Testis (tissue), 3 donors: ENCODE data around the gene GNG2. TPM values are rescaled to one million over a fixed set of nuclear protein-coding genes. Genes with fewer than 3 reads are reported as not detected.

ENCODE experiments used
- DNase-seq: peaks from one replicate; pipeline ENCODE4 v3.0.0-alpha.2; 2019
- H3K27ac ChIP-seq, 2 donors: fragments of 200-600 bp; sonication (generic); one replicate each; pipeline ENCODE4 v1.5.1; 2019
- H3K27me3 ChIP-seq: fragments of 200-600 bp; sonication (generic); one replicate; pipeline ENCODE4 v1.5.1; 2019
- H3K36me3 ChIP-seq: fragments of 200-600 bp; sonication (generic); one replicate; pipeline ENCODE4 v1.5.1; 2017; ENCODE audit warnings: low read depth; ENCODE audit errors: missing control alignments
- H3K4me1 ChIP-seq: fragments of 200-600 bp; sonication (generic); one replicate; pipeline ENCODE4 v1.5.1; 2019
- H3K4me3 ChIP-seq, 2 donors: fragments of 200-600 bp; sonication (generic); one replicate each; pipeline ENCODE4 v1.5.1; 2017 to 2019
- H3K9me3 ChIP-seq: fragments of 200-600 bp; sonication (generic); one replicate; pipeline ENCODE4 v1.5.1; 2017
- POLR2A ChIP-seq: fragments of 450-650 bp; IDR thresholded peaks from one replicate; pipeline ENCODE4 v1.6.1; 2017; ENCODE audit warnings: antibody characterized with exemption, mild to moderate bottlenecking, moderate library complexity
- WGBS, 2 donors: methylation state at CpG; one replicate each; pipeline ENCODE4 v1.1.5; 2018; 5-methylcytosine and 5-hydroxymethylcytosine counted together
- intact Hi-C: fragments of 100-400 bp; cut with DNase I; formaldehyde crosslinking; loops from one replicate; pipeline ENCODE4 v1.15.1; 2023; ENCODE audit warnings: low total_unique reads
- polyA plus RNA-seq: library from polyadenylated mRNA; stranded (reverse); fragments of 350-450 nt; fragmentation: Illumina TruSeq; extraction: RNeasy Lipid Tissue Mini Kit (QIAGEN cat#74804); gene quantifications from one replicate; pipeline ENCODE4 v1.2.3, GENCODE V29; 2014; ENCODE audit warnings: low read depth, low replicate concordance; ENCODE audit not compliant: insufficient read depth
- total RNA-seq, 2 donors: library from RNA; depleted of rRNA; stranded (reverse); fragments of >200 nt; gene quantifications; one replicate each; pipeline ENCODE4 v1.2.3, GENCODE V29; 2016
- TF ChIP-seq, protein P1 (sequence below), 3 experiments: fragments of 450-650 bp in 2 of 3; fragments of 200-600 bp in 1 of 3; sonication (generic) in 1 of 3; IDR thresholded peaks; one replicate each; pipeline ENCODE4 v1.5.1; 2016 to 2019; ENCODE audit warnings: antibody characterized with exemption in 3 of 3, mild to moderate bottlenecking in 2 of 3, moderate library complexity in 1 of 3

Gene GNG2
- total and polyA plus RNA-seq, 3 donors from 2014 or later, result 248 to 312 (median 250) TPM

DNA sequence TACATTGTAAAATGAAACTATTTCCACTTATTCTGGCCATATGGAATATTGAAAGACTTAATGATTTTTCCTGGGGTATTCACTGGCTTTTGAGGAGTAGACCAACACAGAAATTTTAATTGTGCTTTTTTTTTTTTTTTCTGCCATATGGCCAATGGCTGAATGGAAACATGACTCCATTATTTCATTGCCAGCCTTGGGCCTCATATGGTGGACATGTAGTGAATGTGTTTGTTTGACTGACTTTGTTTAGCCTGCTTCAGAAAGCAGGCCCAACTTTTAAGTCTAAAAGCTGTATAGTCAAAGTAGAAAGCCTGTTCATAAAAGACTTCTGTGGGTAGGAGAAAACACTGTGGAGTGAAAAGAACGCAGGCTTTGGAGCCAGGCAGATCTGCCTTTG, 2.4 kb downstream of the GNG2 start:
- Histone ChIP-seq H3K4me3 (no peak overlapping the region), H3K4me1 (peaks cover 5% of the 10 kb centered on the region), H3K27me3 (no peaks in the 10 kb centered on the region), H3K36me3 (no peaks in the 10 kb centered on the region), H3K9me3 (no peaks in the 10 kb centered on the region), H3K27ac (peak overlapping the region; percentile 11 to 23)
- no peak for DNase-seq
- TF ChIP-seq, protein P1, sequence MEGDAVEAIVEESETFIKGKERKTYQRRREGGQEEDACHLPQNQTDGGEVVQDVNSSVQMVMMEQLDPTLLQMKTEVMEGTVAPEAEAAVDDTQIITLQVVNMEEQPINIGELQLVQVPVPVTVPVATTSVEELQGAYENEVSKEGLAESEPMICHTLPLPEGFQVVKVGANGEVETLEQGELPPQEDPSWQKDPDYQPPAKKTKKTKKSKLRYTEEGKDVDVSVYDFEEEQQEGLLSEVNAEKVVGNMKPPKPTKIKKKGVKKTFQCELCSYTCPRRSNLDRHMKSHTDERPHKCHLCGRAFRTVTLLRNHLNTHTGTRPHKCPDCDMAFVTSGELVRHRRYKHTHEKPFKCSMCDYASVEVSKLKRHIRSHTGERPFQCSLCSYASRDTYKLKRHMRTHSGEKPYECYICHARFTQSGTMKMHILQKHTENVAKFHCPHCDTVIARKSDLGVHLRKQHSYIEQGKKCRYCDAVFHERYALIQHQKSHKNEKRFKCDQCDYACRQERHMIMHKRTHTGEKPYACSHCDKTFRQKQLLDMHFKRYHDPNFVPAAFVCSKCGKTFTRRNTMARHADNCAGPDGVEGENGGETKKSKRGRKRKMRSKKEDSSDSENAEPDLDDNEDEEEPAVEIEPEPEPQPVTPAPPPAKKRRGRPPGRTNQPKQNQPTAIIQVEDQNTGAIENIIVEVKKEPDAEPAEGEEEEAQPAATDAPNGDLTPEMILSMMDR (IDR thresholded peaks at IDR 0.05), result no peak
- no peak for TF ChIP-seq POLR2A
- intact Hi-C loops, result no loop called here
- WGBS, 2 donors, result 56 to 95% methylated on average over 1 of the region's 1 CpG

DNA sequence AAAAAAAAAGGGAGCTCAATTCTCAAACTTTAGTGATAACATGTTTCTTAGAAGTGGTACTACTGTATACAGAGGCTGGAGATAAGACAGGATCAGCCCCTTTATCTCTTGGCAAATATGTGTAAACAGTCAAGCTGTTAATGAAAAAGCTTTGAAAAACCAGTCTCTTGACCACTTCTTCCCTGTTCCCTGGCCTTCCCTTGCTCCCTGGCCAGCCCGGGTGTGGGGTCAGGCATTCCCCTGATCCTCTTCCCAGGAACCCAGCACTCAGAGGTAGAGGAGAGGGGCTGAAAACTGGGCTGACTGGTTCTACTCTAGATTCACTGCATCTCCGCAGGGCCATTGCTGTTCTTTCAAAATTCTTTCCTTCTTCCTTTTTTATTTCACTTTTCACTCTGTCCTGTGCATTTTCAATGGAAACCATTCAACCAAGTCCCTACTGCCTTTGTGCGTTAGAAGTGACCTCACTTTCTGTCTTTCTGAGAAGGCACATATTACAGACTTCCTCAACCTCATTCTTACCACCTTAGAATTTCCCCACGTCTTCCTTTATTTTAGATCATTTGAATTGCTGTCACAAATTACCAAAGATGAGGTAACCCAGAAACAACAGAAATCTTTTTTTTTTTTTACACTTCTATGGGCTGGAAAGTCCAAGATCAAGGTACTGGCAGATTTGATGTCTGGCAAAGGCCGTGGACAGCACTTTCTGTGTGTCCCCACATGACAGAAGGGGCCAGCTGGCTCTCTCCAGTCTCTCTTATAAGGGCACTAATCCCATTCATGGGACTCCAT, 5.7 kb downstream of the GNG2 start:
- H3K4me3 ChIP-seq, result no peak overlapping the region
- peak overlapping the region in 1 of 2 donors; percentile 21 for H3K27ac ChIP-seq
- H3K9me3 ChIP-seq, result no peaks in the 10 kb centered on the region
- intact Hi-C loops, result no loop called here
- H3K27me3 ChIP-seq, result no peaks in the 10 kb centered on the region
- WGBS, 2 donors, result 59 to 63% methylated on average over 5 of the region's 5 CpGs
- H3K36me3 ChIP-seq, result no peaks in the 10 kb centered on the region
- no peaks in the 10 kb centered on the region for H3K4me1 ChIP-seq
- TF ChIP-seq POLR2A, result no peak
- TF ChIP-seq, protein P1 (IDR thresholded peaks at IDR 0.05), result no peak
- no peak for DNase-seq

DNA sequence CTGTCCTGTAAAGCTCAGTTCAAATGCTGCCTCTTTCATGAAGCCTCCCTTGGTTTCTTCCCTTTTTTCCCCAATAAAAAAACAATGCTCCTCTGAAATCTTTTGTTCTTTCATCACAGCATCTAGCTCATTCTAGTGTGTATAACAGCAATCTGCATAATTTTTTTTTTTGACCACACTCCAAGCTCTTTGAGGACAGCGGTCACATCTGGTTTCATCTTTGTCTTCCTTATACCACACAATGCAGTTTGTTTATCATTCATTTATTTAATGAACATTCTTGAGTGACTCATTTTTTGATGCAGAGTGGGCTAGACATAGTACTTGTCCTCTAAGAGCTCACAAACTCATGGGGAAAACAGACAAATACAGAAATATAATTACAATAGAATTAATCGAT, 7.3 kb downstream of the GNG2 start:
- Histone ChIP-seq H3K4me1 (peaks cover 4% of the 10 kb centered on the region), H3K9me3 (no peaks in the 10 kb centered on the region), H3K27ac (no peak overlapping the region), H3K36me3 (no peaks in the 10 kb centered on the region), H3K27me3 (no peaks in the 10 kb centered on the region), H3K4me3 (no peak overlapping the region)
- 84 to 88% methylated on average over 2 of the region's 2 CpGs for WGBS, 2 donors
- intact Hi-C loops, result no loop called here
- no peak for DNase-seq
- TF ChIP-seq POLR2A, result no peak
- TF ChIP-seq, protein P1 (IDR thresholded peaks at IDR 0.05), result no peak

DNA sequence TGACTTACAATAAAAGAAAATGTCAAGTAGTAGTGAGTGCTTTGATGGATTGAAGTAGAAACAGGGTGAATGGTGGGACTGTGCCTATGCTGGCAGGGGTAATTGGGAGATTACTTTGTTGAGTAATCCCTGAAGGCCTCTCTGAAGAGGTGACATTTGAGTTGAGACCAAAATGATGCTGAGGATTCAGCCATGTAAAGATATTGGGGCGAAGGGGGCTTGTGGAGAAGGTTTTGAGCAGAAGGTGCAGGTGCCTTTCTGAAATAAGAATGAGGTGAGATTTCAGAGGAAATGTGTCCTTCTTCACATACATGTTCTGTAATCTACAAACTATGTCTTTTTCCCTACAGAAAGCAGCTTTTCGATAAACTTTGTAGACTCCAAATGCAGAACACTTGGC, 8.0 kb downstream of the GNG2 start:
- Histone ChIP-seq H3K4me3 (no peak overlapping the region), H3K4me1 (peaks cover 4% of the 10 kb centered on the region), H3K27ac (no peak overlapping the region), H3K9me3 (no peaks in the 10 kb centered on the region), H3K27me3 (no peaks in the 10 kb centered on the region), H3K36me3 (no peaks in the 10 kb centered on the region)
- WGBS, 2 donors, result 94 to 95% methylated on average over 2 of the region's 2 CpGs
- intact Hi-C loops, result no loop called here
- no peak for DNase-seq
- TF ChIP-seq POLR2A, result no peak
- TF ChIP-seq, protein P1 (IDR thresholded peaks at IDR 0.05), result no peak
